ENCODE measurements around the gene SLC39A1. TPM values are rescaled to one million over a fixed set of nuclear protein-coding genes. Genes with fewer than 3 reads are reported as not detected.
"Not testable (repeated sequence)": the region's sequence is repeated elsewhere in the genome, so short reads cannot be mapped to it uniquely, and the experiment has no call there.

Gene SLC39A1
- total and polyA plus RNA-seq, 2 of the 8 experiments (the other 6 are each of a cell fraction or from before 2014, with no cell fraction given), result 238 to 337 TPM

DNA sequence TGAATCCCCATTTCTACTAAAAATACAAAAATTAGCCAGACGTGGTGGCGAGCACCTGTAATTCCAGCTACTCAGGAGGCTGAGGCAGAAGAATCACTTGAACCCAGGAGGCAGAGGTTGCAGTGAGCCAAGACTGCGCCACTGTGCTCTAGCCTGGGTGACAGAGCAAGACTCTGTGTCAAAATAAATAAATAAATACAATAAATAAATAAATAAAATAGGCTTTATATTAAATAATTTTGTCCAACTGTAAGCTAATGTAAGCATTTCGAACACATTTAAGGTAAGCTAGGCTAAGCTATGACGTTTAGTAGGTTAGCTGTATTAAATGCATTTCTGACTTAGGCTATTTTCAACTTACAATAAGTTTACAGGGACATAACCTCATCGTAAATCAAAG, 52.8 kb downstream of the SLC39A1 start:
- not testable (repeated sequence) for DNase-seq (ENCODE audit: low read depth in 1 of 2, low spot score in 2 of 2); H3K9me3 ChIP-seq (ENCODE audit: insufficient read depth in 2 of 2, low read depth in 1 of 2, low read length in 1 of 2); H3K23me2 ChIP-seq (ENCODE audit: low read depth, low read length); H4K20me1 ChIP-seq (replicated peaks in 1 of 2; ENCODE audit: control insufficient read depth in 1 of 2, insufficient read depth in 2 of 2, low read length in 2 of 2); H3K4me1 ChIP-seq (replicated peaks in 1 of 4; ENCODE audit: control insufficient read depth in 3 of 4, insufficient read depth in 4 of 4, low read length in 3 of 4); H2AK5ac ChIP-seq (ENCODE audit: low read depth, low read length); H4K8ac ChIP-seq (ENCODE audit: extremely low read depth, insufficient read depth, low read length); H3K14ac ChIP-seq (ENCODE audit: insufficient read length); H3K23ac ChIP-seq (ENCODE audit: insufficient read length); H3K9ac ChIP-seq (replicated peaks in 1 of 4; ENCODE audit: extremely low read depth in 1 of 4, low read depth in 3 of 4, low read length in 3 of 4); H4K91ac ChIP-seq (replicated peaks; ENCODE audit: insufficient read length, low read length); H2AFZ ChIP-seq (ENCODE audit: low read length); H2BK20ac ChIP-seq (ENCODE audit: low read length); H3K4me2 ChIP-seq (ENCODE audit: insufficient read depth in 1 of 2, low read depth in 2 of 2, low read length in 2 of 2); H2BK5ac ChIP-seq (ENCODE audit: low read depth, low read length); H2BK12ac ChIP-seq (ENCODE audit: low read depth, low read length); H3K27me3 ChIP-seq (replicated peaks in 1 of 4; ENCODE audit: control insufficient read depth in 3 of 4, extremely low read depth in 1 of 4, insufficient read depth in 3 of 4, low read length in 3 of 4); H2BK15ac ChIP-seq (ENCODE audit: low read length); H3K18ac ChIP-seq (ENCODE audit: extremely low read depth, low read length); H3K79me1 ChIP-seq (ENCODE audit: low read depth, low read length); H3K4ac ChIP-seq (replicated peaks; ENCODE audit: insufficient read length, low read depth, low read length); FAIRE-seq; H3K36me3 ChIP-seq (ENCODE audit: control insufficient read depth in 2 of 4, insufficient read depth in 4 of 4, low read length in 3 of 4); H4K5ac ChIP-seq (ENCODE audit: insufficient read length, low read depth, low read length); H2BK120ac ChIP-seq (replicated peaks; ENCODE audit: low read depth, low read length); H3K4me3 ChIP-seq (ENCODE audit: extremely low read depth in 1 of 4, insufficient read depth in 2 of 4, low read depth in 3 of 4, low read length in 4 of 4); H3K56ac ChIP-seq (replicated peaks; ENCODE audit: insufficient read length, low read depth, low read length); H3K27ac ChIP-seq (ENCODE audit: low read depth, low read length)
- WGBS, 2 experiments (ENCODE audit: extremely low coverage in 1 of 2, insufficient coverage in 1 of 2, insufficient read length in 1 of 2, insufficient replicate concordance in 2 of 2, low coverage in 1 of 2, low lambda C conversion rate in 2 of 2, missing lambda C conversion rate in 1 of 2), result 91% methylated on average over 6 of the region's 6 CpGs; no CpG with 5 or more reads in 1 of the 2 experiments
- ChIA-PET CTCF (ENCODE audit: partially characterized antibody) (interaction anchor here (0.7 to 1.5 kb wide), 3 partner anchors 10 to 282 kb away, joined by 3 to 5 read pairs (median 3); partner anchors contain the start of gene S100A1), POLR2A (ENCODE audit: partially characterized antibody) (interaction anchor here (0.7 to 4.7 kb wide), 6 partner anchors 9 to 81 kb away, joined by 3 to 35 read pairs (median 6); partner anchors contain the start of genes GATAD2B and RPS27)
- peaks cover 12 to 93% of the 10 kb centered on the region in 2 experiments for H3K79me2 ChIP-seq (ENCODE audit: control insufficient read depth in 1 of 2, insufficient read depth in 2 of 2, low read length in 2 of 2)

Small RNA genes within 50 kb of the gene (microRNA-seq; reads per million reads assigned to microRNA genes)
- gene MIR6737 (ENCODE audit: borderline microRNAs expressed in 2 of 2, borderline number of aligned reads in 2 of 2, borderline replicate concordance in 1 of 2), result 0.20 to 0.46 reads per million in 2 experiments

Small RNA genes within 50 kb of the gene (small RNA-seq; reads per million reads assigned to genes)
- 2.2 reads per million, percentile 22 among the genes with 10 or more reads in this experiment for gene MIR6737 (ENCODE audit: insufficient read depth)

Other genes starting within 250 kb of the SLC39A1 start
- gene INTS3, start 235.5 kb downstream of the SLC39A1 start, total RNA-seq (2021; fragmentation: NEBNext Ultra II Directional; extraction: Animal tissue kit (Norgen Biotek cat#: 25700)), result 63.2 and 66.8 TPM in 2 replicates
- gene INTS3, start 235.5 kb downstream of the SLC39A1 start, polyA plus RNA-seq (2011; rRNA removed), result 86.9 and 93.2 TPM in 2 replicates
- 29.4 and 39.1 TPM in 2 replicates for gene SLC27A3, start 188.1 kb downstream of the SLC39A1 start, total RNA-seq (2021; fragmentation: NEBNext Ultra II Directional; extraction: Animal tissue kit (Norgen Biotek cat#: 25700))
- gene SLC27A3, start 188.1 kb downstream of the SLC39A1 start, polyA plus RNA-seq (2011; rRNA removed), result 40.1 and 51.2 TPM in 2 replicates
- gene GATAD2B, start 40.6 kb downstream of the SLC39A1 start, total RNA-seq (2021; fragmentation: NEBNext Ultra II Directional; extraction: Animal tissue kit (Norgen Biotek cat#: 25700)), result 39.1 and 41.5 TPM in 2 replicates
- 8.4 and 9.6 TPM in 2 replicates for gene GATAD2B, start 40.6 kb downstream of the SLC39A1 start, polyA plus RNA-seq (2011; rRNA removed)
- gene DENND4B, start 16.8 kb downstream of the SLC39A1 start, total RNA-seq (2021; fragmentation: NEBNext Ultra II Directional; extraction: Animal tissue kit (Norgen Biotek cat#: 25700)), result 61.1 and 62.8 TPM in 2 replicates
- gene DENND4B, start 16.8 kb downstream of the SLC39A1 start, polyA plus RNA-seq (2011; rRNA removed), result 45.6 and 80.8 TPM in 2 replicates
- gene CRTC2, start 4.9 kb downstream of the SLC39A1 start, total RNA-seq (2021; fragmentation: NEBNext Ultra II Directional; extraction: Animal tissue kit (Norgen Biotek cat#: 25700)), result 28.6 and 33.7 TPM in 2 replicates
- gene CRTC2, start 4.9 kb downstream of the SLC39A1 start, polyA plus RNA-seq (2011; rRNA removed), result 34.3 and 38.8 TPM in 2 replicates
- gene CREB3L4, start 4.4 kb upstream of the SLC39A1 start, total RNA-seq (2021; fragmentation: NEBNext Ultra II Directional; extraction: Animal tissue kit (Norgen Biotek cat#: 25700)), result 34.4 and 37.2 TPM in 2 replicates
- gene CREB3L4, start 4.4 kb upstream of the SLC39A1 start, polyA plus RNA-seq (2011; rRNA removed), result 50.2 and 54.0 TPM in 2 replicates
- 91.1 and 93.0 TPM in 2 replicates for gene JTB, start 14.1 kb upstream of the SLC39A1 start, total RNA-seq (2021; fragmentation: NEBNext Ultra II Directional; extraction: Animal tissue kit (Norgen Biotek cat#: 25700))
- 122 and 136 TPM in 2 replicates for gene JTB, start 14.1 kb upstream of the SLC39A1 start, polyA plus RNA-seq (2011; rRNA removed)
- gene RAB13, start 22.8 kb upstream of the SLC39A1 start, total RNA-seq (2021; fragmentation: NEBNext Ultra II Directional; extraction: Animal tissue kit (Norgen Biotek cat#: 25700)), result 157 TPM in 2 replicates
- 65.7 and 70.5 TPM in 2 replicates for gene RAB13, start 22.8 kb upstream of the SLC39A1 start, polyA plus RNA-seq (2011; rRNA removed)
- gene RPS27, start 27.2 kb upstream of the SLC39A1 start, total RNA-seq (2021; fragmentation: NEBNext Ultra II Directional; extraction: Animal tissue kit (Norgen Biotek cat#: 25700)), result 1,810 and 1,941 TPM in 2 replicates
- 2,224 and 3,155 TPM in 2 replicates for gene RPS27, start 27.2 kb upstream of the SLC39A1 start, polyA plus RNA-seq (2011; rRNA removed)
- gene NUP210L, start 191.5 kb upstream of the SLC39A1 start, total RNA-seq (2021; fragmentation: NEBNext Ultra II Directional; extraction: Animal tissue kit (Norgen Biotek cat#: 25700)), result not detected in 2 replicates
- gene NUP210L, start 191.5 kb upstream of the SLC39A1 start, polyA plus RNA-seq (2011; rRNA removed), result not detected in 2 replicates
- gene TPM3, start 228.6 kb upstream of the SLC39A1 start, total RNA-seq (2021; fragmentation: NEBNext Ultra II Directional; extraction: Animal tissue kit (Norgen Biotek cat#: 25700)), result 572 and 586 TPM in 2 replicates
- 213 and 278 TPM in 2 replicates for gene TPM3, start 228.6 kb upstream of the SLC39A1 start, polyA plus RNA-seq (2011; rRNA removed)
- not detected in 2 replicates for gene CFAP141, start 242.8 kb upstream of the SLC39A1 start, total RNA-seq (2021; fragmentation: NEBNext Ultra II Directional; extraction: Animal tissue kit (Norgen Biotek cat#: 25700))
- not detected in 2 replicates for gene CFAP141, start 242.8 kb upstream of the SLC39A1 start, polyA plus RNA-seq (2011; rRNA removed)